Fibroblast of lung (primary cell): ENCODE measurements around the gene TMEM134.

Experiments used
- EZH2 ChIP-seq: IDR thresholded peaks from 2 replicates; pipeline ENCODE4 v1.5.1; 2012; ENCODE audit warnings: low read length, control low read depth, mild to moderate bottlenecking; ENCODE audit errors: missing control alignments
- TF ChIP-seq, protein P1 (sequence below), 2 donors: IDR thresholded peaks in 1 of 2; conservative IDR thresholded peaks in 1 of 2; 1 replicate in 1 of 2; 2 replicates in 1 of 2; pipeline ENCODE4 v1.5.1; 2011 to 2012; ENCODE audit warnings: low read length in 2 of 2, control low read depth in 1 of 2, inconsistent platforms in 1 of 2, low read depth in 1 of 2, mild to moderate bottlenecking in 1 of 2

- TF ChIP-seq, protein P1, sequence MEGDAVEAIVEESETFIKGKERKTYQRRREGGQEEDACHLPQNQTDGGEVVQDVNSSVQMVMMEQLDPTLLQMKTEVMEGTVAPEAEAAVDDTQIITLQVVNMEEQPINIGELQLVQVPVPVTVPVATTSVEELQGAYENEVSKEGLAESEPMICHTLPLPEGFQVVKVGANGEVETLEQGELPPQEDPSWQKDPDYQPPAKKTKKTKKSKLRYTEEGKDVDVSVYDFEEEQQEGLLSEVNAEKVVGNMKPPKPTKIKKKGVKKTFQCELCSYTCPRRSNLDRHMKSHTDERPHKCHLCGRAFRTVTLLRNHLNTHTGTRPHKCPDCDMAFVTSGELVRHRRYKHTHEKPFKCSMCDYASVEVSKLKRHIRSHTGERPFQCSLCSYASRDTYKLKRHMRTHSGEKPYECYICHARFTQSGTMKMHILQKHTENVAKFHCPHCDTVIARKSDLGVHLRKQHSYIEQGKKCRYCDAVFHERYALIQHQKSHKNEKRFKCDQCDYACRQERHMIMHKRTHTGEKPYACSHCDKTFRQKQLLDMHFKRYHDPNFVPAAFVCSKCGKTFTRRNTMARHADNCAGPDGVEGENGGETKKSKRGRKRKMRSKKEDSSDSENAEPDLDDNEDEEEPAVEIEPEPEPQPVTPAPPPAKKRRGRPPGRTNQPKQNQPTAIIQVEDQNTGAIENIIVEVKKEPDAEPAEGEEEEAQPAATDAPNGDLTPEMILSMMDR (conservative IDR thresholded peaks at IDR 0.05 in 1 of 2, IDR thresholded peaks at IDR 0.05 in 1 of 2; ENCODE audit: low read depth in 1 of 2, low read length in 2 of 2) = no peak
- TF ChIP-seq EZH2 = no peak
Measured at GRCh38 chr11:67418476-67419281, 50.4 kb downstream of the TMEM134 start.
